Activated CD4-positive, alpha-beta T cell treated with anti-CD3 and anti-CD28 coated beads, Interleukin-2, amount 50 U/mL, for 1 hour (primary cell): Measurements from ENCODE around the gene SLC28A1.
A peak's percentile ranks its signal among the peaks of the same experiment; 100 is the strongest.
"Not testable (repeated sequence)": the region's sequence is repeated elsewhere in the genome, so short reads cannot be mapped to it uniquely, and the experiment has no call there.

Source experiments
- DNase-seq: peaks from one replicate; pipeline ENCODE4 v3.0.0-alpha.2; 2020

SLC28A1 gene

GRCh38 chr15:84863565-84864443 lies 20.7 kb upstream of the SLC28A1 start:
- no peak for DNase-seq

- DNase-seq = no peak
Observed at GRCh38 chr15:84864444-84864795, 20.0 kb upstream of the SLC28A1 start.

GRCh38 chr15:84865074-84865569 lies 19.3 kb upstream of the SLC28A1 start:
- DNase-seq = no peak

GRCh38 chr15:84868037-84868880 lies 16.2 kb upstream of the SLC28A1 start:
- DNase-seq = no peak

GRCh38 chr15:84869510-84869909 lies 15.0 kb upstream of the SLC28A1 start:
- no peak for DNase-seq

GRCh38 chr15:84871428-84871985 lies 13.0 kb upstream of the SLC28A1 start:
- no peak for DNase-seq

GRCh38 chr15:84872009-84872910 lies 12.2 kb upstream of the SLC28A1 start:
- no peak for DNase-seq

GRCh38 chr15:84873997-84874396 lies 10.5 kb upstream of the SLC28A1 start:
- no peak for DNase-seq

GRCh38 chr15:84874981-84875699 lies 9.3 kb upstream of the SLC28A1 start:
- no peak for DNase-seq

GRCh38 chr15:84876269-84876668 lies 8.2 kb upstream of the SLC28A1 start:
- DNase-seq = no peak

- not testable (repeated sequence) for DNase-seq
Observed at GRCh38 chr15:84877701-84878100, 6.8 kb upstream of the SLC28A1 start.

GRCh38 chr15:84878504-84878903 lies 6.0 kb upstream of the SLC28A1 start:
- DNase-seq = peak; percentile 50

- DNase-seq = no peak
Observed at GRCh38 chr15:84879088-84879780, 5.2 kb upstream of the SLC28A1 start.

GRCh38 chr15:84880007-84880406 lies 4.5 kb upstream of the SLC28A1 start:
- DNase-seq = no peak

GRCh38 chr15:84880822-84881519 lies 3.5 kb upstream of the SLC28A1 start:
- no peak for DNase-seq

GRCh38 chr15:84881520-84881830 lies 3.0 kb upstream of the SLC28A1 start:
- no peak for DNase-seq

- DNase-seq = no peak
Observed at GRCh38 chr15:84883466-84883865, 996 bp upstream of the SLC28A1 start.

GRCh38 chr15:84885801-84886200 lies 1.3 kb downstream of the SLC28A1 start:
- no peak for DNase-seq

GRCh38 chr15:84886211-84886983 lies 1.9 kb downstream of the SLC28A1 start:
- DNase-seq = no peak

- DNase-seq = no peak
Observed at GRCh38 chr15:84886984-84887299, 2.5 kb downstream of the SLC28A1 start.
